ENCODE measurements around the gene OOSP1.

OOSP1 gene

GRCh38 chr11:59943997-59944714 lies 5.9 kb downstream of the OOSP1 start:
- H3K9ac ChIP-seq (ENCODE audit: low read depth, low read length) = no peak overlapping the region
- no peaks in the 10 kb centered on the region for H3K79me2 ChIP-seq (ENCODE audit: insufficient read depth, low read length)
- TF ChIP-seq CTCF (IDR thresholded peaks at IDR 0.05; ENCODE audit: borderline replicate concordance, extremely low read depth, low read length, poor library complexity, severe bottlenecking) (no peak), EZH2 (IDR thresholded peaks at IDR 0.05; ENCODE audit: borderline replicate concordance, low read depth, low read length, severe bottlenecking) (no peak)
- peaks cover 5% of the 10 kb centered on the region; the same call in 1 of the 2 replicates for H3K4me1 ChIP-seq (ENCODE audit: insufficient read depth, low read length)
- H3K36me3 ChIP-seq (ENCODE audit: insufficient read depth, low read length) = no peaks in the 10 kb centered on the region
- no peaks in the 10 kb centered on the region for H4K20me1 ChIP-seq (ENCODE audit: insufficient read depth, low read length)
- H3K4me2 ChIP-seq (ENCODE audit: insufficient read depth, low read length) = no peak overlapping the region
- ATAC-seq (ENCODE audit: insufficient read depth, low read depth) (no peak), DNase-seq (no peak)
- H3K27ac ChIP-seq (ENCODE audit: low read length) = no peak overlapping the region
- no peak overlapping the region for H3K4me3 ChIP-seq (ENCODE audit: low read depth in 1 of 2, low read length in 2 of 2)
- no peaks in the 10 kb centered on the region for H3K27me3 ChIP-seq (ENCODE audit: insufficient read depth, low read length, poor library complexity)
- no peak overlapping the region for H2AFZ ChIP-seq (ENCODE audit: low read depth, low read length)
- no peaks in the 10 kb centered on the region for H3K9me3 ChIP-seq (ENCODE audit: insufficient read depth, low read length, severe bottlenecking)

GRCh38 chr11:59944720-59945119 lies 6.5 kb downstream of the OOSP1 start:
- DNase-seq = no peak

DNA sequence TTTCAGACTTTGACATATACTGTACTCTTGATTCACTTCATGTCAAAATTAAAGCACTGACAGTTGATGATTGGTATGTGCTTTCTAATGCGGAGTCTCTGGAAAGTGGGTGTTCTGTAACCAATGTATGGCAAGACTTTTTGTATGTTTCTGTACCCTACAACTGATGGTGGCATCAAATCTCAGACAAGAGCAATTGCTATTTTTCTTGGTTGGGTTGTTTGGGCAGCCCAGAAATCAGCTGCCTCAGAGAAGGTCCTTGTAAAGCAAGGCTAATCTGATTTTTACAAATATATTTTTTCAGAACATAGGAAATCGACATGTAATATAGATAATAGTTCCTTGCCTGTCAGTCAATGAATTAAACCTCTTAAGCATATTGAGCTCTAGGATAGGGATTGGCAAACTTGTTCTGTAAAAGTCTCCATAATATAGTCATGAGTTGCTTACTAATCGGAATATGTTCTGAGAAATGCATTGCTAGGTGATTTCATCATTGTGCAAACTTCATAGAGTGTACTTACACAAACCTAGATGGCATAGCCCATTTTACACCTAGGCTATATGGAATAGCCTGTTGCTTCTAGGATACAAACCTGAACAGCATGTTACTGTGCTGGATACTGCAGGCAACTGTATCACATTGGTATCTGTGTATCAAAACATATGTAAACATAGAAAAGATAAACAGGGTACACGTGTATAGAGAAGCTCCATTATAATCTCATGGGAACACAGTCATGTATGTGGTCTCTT lies 15.4 kb downstream of the OOSP1 start:
- Histone ChIP-seq H3K79me2 (ENCODE audit: insufficient read depth, low read length) (no peaks in the 10 kb centered on the region), H3K4me3 (ENCODE audit: low read depth in 1 of 2, low read length in 2 of 2) (no peak overlapping the region), H3K27ac (ENCODE audit: low read length) (no peak overlapping the region), H4K20me1 (ENCODE audit: insufficient read depth, low read length) (no peaks in the 10 kb centered on the region), H3K4me1 (ENCODE audit: insufficient read depth, low read length) (no peaks in the 10 kb centered on the region), H3K36me3 (ENCODE audit: insufficient read depth, low read length) (no peaks in the 10 kb centered on the region), H2AFZ (ENCODE audit: low read depth, low read length) (no peak overlapping the region), H3K4me2 (ENCODE audit: insufficient read depth, low read length) (no peak overlapping the region), H3K9ac (ENCODE audit: low read depth, low read length) (no peak overlapping the region), H3K9me3 (ENCODE audit: insufficient read depth, low read length, severe bottlenecking) (no peaks in the 10 kb centered on the region), H3K27me3 (ENCODE audit: insufficient read depth, low read length, poor library complexity) (no peaks in the 10 kb centered on the region)
- TF ChIP-seq EZH2 (IDR thresholded peaks at IDR 0.05; ENCODE audit: borderline replicate concordance, low read depth, low read length, severe bottlenecking) = no peak
- no peak for TF ChIP-seq CTCF (IDR thresholded peaks at IDR 0.05; ENCODE audit: borderline replicate concordance, extremely low read depth, low read length, poor library complexity, severe bottlenecking)
- ATAC-seq (ENCODE audit: insufficient read depth, low read depth) = no peak
- DNase-seq = no peak

More at GRCh38 chr11:59944720-59945119, 6.5 kb downstream of the OOSP1 start:
- Histone ChIP-seq H3K4me3 (ENCODE audit: low read depth in 1 of 2, low read length in 2 of 2) (no peak overlapping the region), H3K79me2 (ENCODE audit: insufficient read depth, low read length) (no peaks in the 10 kb centered on the region), H3K36me3 (ENCODE audit: insufficient read depth, low read length) (no peaks in the 10 kb centered on the region), H3K27me3 (ENCODE audit: insufficient read depth, low read length, poor library complexity) (no peaks in the 10 kb centered on the region), H3K9me3 (ENCODE audit: insufficient read depth, low read length, severe bottlenecking) (no peaks in the 10 kb centered on the region), H2AFZ (ENCODE audit: low read depth, low read length) (no peak overlapping the region), H3K4me2 (ENCODE audit: insufficient read depth, low read length) (no peak overlapping the region), H3K27ac (ENCODE audit: low read length) (no peak overlapping the region), H3K4me1 (ENCODE audit: insufficient read depth, low read length) (peaks cover 5% of the 10 kb centered on the region; the same call in 1 of the 2 replicates), H3K9ac (ENCODE audit: low read depth, low read length) (no peak overlapping the region), H4K20me1 (ENCODE audit: insufficient read depth, low read length) (no peaks in the 10 kb centered on the region)
- no peak for TF ChIP-seq CTCF (IDR thresholded peaks at IDR 0.05; ENCODE audit: borderline replicate concordance, extremely low read depth, low read length, poor library complexity, severe bottlenecking)
- TF ChIP-seq EZH2 (IDR thresholded peaks at IDR 0.05; ENCODE audit: borderline replicate concordance, low read depth, low read length, severe bottlenecking) = no peak
- ATAC-seq (ENCODE audit: insufficient read depth, low read depth) = no peak
